HL-60 (cell line): ENCODE measurements around the gene FEZF2.

Experiments
- DNase-seq, 2 experiments: peaks; one replicate each; pipeline ENCODE4 v3.0.0-alpha.2; 2010 to 2020; ENCODE audit warnings: low read depth in 1 of 2, low spot score in 1 of 2
- H3K27ac ChIP-seq: fragments of 250-450 bp; sonication (Bioruptor Pico); replicated peaks from 2 replicates; pipeline ENCODE4 v1.5.1; 2020; ENCODE audit warnings: mild to moderate bottlenecking, moderate library complexity
- H3K27me3 ChIP-seq: fragments of 250-450 bp; sonication (Bioruptor Pico); 2 replicates; pipeline ENCODE4 v1.5.1; 2021; ENCODE audit warnings: mild to moderate bottlenecking, moderate library complexity; ENCODE audit not compliant: insufficient read depth, poor library complexity, severe bottlenecking
- H3K4me3 ChIP-seq: replicated peaks from 2 replicates; pipeline ENCODE4 v1.5.1; 2011; ENCODE audit warnings: mild to moderate bottlenecking, control low read depth, low read length; ENCODE audit not compliant: insufficient read depth
- CTCF ChIP-seq: IDR thresholded peaks from one replicate; pipeline ENCODE4 v1.5.1; 2011; ENCODE audit warnings: low read length, control low read depth, inconsistent platforms; ENCODE audit not compliant: insufficient read depth
- GABPA ChIP-seq: IDR thresholded peaks from 2 replicates; pipeline ENCODE4 v1.6.1; 2012; ENCODE audit warnings: low read depth
- POLR2AphosphoS5 ChIP-seq: IDR thresholded peaks from 2 replicates; pipeline ENCODE4 v1.6.1; 2012; ENCODE audit warnings: low read depth
- REST ChIP-seq: IDR thresholded peaks from 2 replicates; pipeline ENCODE4 v1.6.1; 2012; ENCODE audit warnings: low read depth; ENCODE audit not compliant: insufficient replicate concordance
- SPI1 ChIP-seq: IDR thresholded peaks from 2 replicates; pipeline ENCODE4 v1.6.1; 2012; ENCODE audit warnings: low read depth, mild to moderate bottlenecking, borderline replicate concordance

Gene FEZF2

DNA sequence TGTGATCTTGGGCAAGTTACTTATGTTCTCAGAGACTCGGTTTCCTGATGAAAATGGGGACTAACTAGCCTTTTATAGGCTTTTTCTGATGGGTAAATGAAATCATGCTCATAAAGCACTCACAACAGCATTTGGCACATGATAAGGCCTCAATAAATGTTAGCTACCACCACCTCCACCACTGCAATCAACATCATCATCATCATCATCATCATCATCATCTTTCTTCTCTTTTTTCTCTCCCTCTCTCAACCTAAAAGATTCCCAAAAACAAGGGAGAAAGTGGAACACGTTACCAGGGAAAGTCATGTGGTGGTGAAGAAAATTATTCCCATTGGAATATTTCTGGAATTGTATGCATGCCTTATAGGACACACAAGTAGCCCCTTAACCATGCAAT is 33.6 kb upstream of the FEZF2 start:
- TF ChIP-seq GABPA: no peak
- TF ChIP-seq CTCF: no peak
- no peak for TF ChIP-seq REST
- no peak for TF ChIP-seq POLR2AphosphoS5
- TF ChIP-seq SPI1: no peak
- Histone ChIP-seq H3K4me3 (no peak overlapping the region), H3K27ac (no peak overlapping the region), H3K27me3 (no peaks in the 10 kb centered on the region)
- DNase-seq: no peak

DNA sequence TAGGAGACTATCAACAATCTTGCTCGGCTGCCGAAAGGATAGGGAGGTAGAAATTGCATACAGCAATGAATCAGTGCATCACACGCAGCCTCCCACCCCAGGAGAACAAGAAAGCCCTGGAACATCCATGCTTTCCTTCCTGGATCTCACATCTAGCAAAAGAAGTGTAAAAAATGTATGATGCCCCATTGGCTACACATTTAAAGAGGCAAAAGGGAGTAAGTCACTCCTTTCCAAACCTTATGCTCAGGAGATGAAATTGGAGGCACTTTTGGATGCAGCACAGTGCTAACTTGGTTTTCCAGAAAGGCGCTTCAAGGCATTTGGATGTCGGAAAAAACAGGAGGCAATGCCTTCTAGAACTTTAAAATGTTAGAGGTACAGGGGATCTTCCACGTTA is 32.2 kb upstream of the FEZF2 start:
- DNase-seq: no peak
- Histone ChIP-seq H3K27me3 (no peaks in the 10 kb centered on the region), H3K27ac (no peak overlapping the region), H3K4me3 (no peak overlapping the region)
- TF ChIP-seq GABPA: no peak
- no peak for TF ChIP-seq CTCF
- TF ChIP-seq REST: no peak
- TF ChIP-seq SPI1: no peak
- no peak for TF ChIP-seq POLR2AphosphoS5

GRCh38 chr3:62405135-62405534 is 31.8 kb upstream of the FEZF2 start:
- H3K27ac ChIP-seq: no peak overlapping the region
- TF ChIP-seq POLR2AphosphoS5: no peak
- no peak for TF ChIP-seq REST
- TF ChIP-seq SPI1: no peak
- no peak for TF ChIP-seq CTCF
- TF ChIP-seq GABPA: no peak
- no peak overlapping the region for H3K4me3 ChIP-seq
- no peak for DNase-seq
- no peaks in the 10 kb centered on the region for H3K27me3 ChIP-seq
